Cardiac muscle cell (in vitro differentiated cells and primary cell): ENCODE data around the gene SHROOM3. TPM values are rescaled to one million over a fixed set of nuclear protein-coding genes. Genes with fewer than 3 reads are reported as not detected.

Experiments used
- DNase-seq, 2 donors: peaks; one replicate each; pipeline versions ENCODE4 v3.0.0 to v3.0.0-alpha.2; 2010 to 2017; ENCODE audit warnings: low read depth in 1 of 2, low spot score in 1 of 2
- H3K27ac ChIP-seq: fragments of 200-600 bp; sonication (generic); 2 replicates; pipeline ENCODE4 v1.5.1; 2016
- H3K27me3 ChIP-seq: fragments of 200-600 bp; sonication (generic); 2 replicates; pipeline ENCODE4 v1.6.0; 2016; ENCODE audit warnings: control low read depth
- H3K36me3 ChIP-seq: fragments of 200-600 bp; sonication (generic); 2 replicates; pipeline ENCODE4 v1.5.1; 2016; ENCODE audit warnings: control low read depth
- H3K4me1 ChIP-seq: fragments of 200-600 bp; sonication (generic); 2 replicates; pipeline ENCODE4 v1.8.1; 2017; ENCODE audit warnings: low read depth, mild to moderate bottlenecking, mixed run types
- H3K4me3 ChIP-seq: fragments of 200-600 bp; sonication (generic); 2 replicates; pipeline ENCODE4 v1.5.1; 2016; ENCODE audit warnings: mild to moderate bottlenecking
- H3K9me3 ChIP-seq: fragments of 200-600 bp; sonication (generic); 2 replicates; pipeline ENCODE4 v1.5.1; 2017; ENCODE audit warnings: low read depth, mild to moderate bottlenecking, control low read depth
- CTCF ChIP-seq: IDR thresholded peaks from 2 replicates; pipeline ENCODE4 v1.5.1; 2012; ENCODE audit warnings: low read depth, mild to moderate bottlenecking, low read length
- polyA plus RNA-seq: library from polyadenylated mRNA; unstranded; fragments of >200 nt; fragmentation: Nextera tagmentation; extraction: Ambion mirVana; gene quantifications from 2 replicates; pipeline ENCODE4 v1.2.1, GENCODE V29; 2016
- total RNA-seq: library from RNA; depleted of rRNA; stranded (reverse); fragments of >200 nt; gene quantifications from 2 replicates; pipeline ENCODE4 v1.2.3, GENCODE V29; 2016

Gene SHROOM3
- total and polyA plus RNA-seq, 2 experiments from 2014 or later, result 13.7 to 47.7 TPM

DNA sequence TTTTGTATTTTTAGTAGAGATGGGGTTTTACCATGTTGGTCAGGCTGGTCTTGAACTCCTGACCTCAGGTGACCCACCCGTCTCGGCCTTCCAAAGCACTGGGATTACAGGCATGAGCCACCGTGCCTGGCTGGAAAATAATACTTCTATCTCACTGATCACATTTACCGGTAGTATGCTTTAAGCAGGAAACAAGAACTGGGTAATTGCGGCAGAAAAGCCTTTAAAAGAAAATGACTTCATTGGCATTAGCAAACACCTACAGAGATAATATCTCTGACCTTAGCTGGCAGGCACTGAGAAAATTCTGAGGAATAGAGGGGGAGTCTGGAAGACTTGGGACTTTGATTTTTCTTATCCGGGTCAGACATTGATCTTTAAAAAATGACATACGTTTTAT lies 78.5 kb downstream of the SHROOM3 start:
- Histone ChIP-seq H3K27ac (no peak overlapping the region), H3K9me3 (no peaks in the 10 kb centered on the region), H3K36me3 (no peaks in the 10 kb centered on the region), H3K4me1 (no peaks in the 10 kb centered on the region), H3K27me3 (no peaks in the 10 kb centered on the region), H3K4me3 (no peak overlapping the region)
- TF ChIP-seq CTCF, result no peak
- no peak for DNase-seq

GRCh38 chr4:76514087-76514486 lies 79.1 kb downstream of the SHROOM3 start:
- Histone ChIP-seq H3K36me3 (no peaks in the 10 kb centered on the region), H3K4me1 (no peaks in the 10 kb centered on the region), H3K9me3 (no peaks in the 10 kb centered on the region), H3K27ac (no peak overlapping the region), H3K4me3 (no peak overlapping the region), H3K27me3 (no peaks in the 10 kb centered on the region)
- no peak for DNase-seq
- no peak for TF ChIP-seq CTCF

GRCh38 chr4:76515975-76516843 lies 81.2 kb downstream of the SHROOM3 start:
- no peak for TF ChIP-seq CTCF
- Histone ChIP-seq H3K27ac (no peak overlapping the region), H3K27me3 (no peaks in the 10 kb centered on the region), H3K36me3 (no peaks in the 10 kb centered on the region), H3K9me3 (no peaks in the 10 kb centered on the region), H3K4me3 (no peak overlapping the region), H3K4me1 (no peaks in the 10 kb centered on the region)
- no peak for DNase-seq

GRCh38 chr4:76518241-76518640 lies 83.2 kb downstream of the SHROOM3 start:
- Histone ChIP-seq H3K27me3 (no peaks in the 10 kb centered on the region), H3K4me1 (no peaks in the 10 kb centered on the region), H3K27ac (no peak overlapping the region), H3K36me3 (no peaks in the 10 kb centered on the region), H3K4me3 (no peak overlapping the region), H3K9me3 (no peaks in the 10 kb centered on the region)
- no peak for TF ChIP-seq CTCF
- DNase-seq, result no peak

- no peaks in the 10 kb centered on the region for H3K27me3 ChIP-seq
- no peak for DNase-seq
- no peaks in the 10 kb centered on the region for H3K36me3 ChIP-seq
- H3K4me1 ChIP-seq, result peaks cover 13% of the 10 kb centered on the region
- no peak overlapping the region for H3K4me3 ChIP-seq
- no peak for TF ChIP-seq CTCF
- no peaks in the 10 kb centered on the region for H3K9me3 ChIP-seq
- H3K27ac ChIP-seq, result no peak overlapping the region
Measured at GRCh38 chr4:76523593-76523992, 88.6 kb downstream of the SHROOM3 start.
